Osteoblast (primary cell): ENCODE data around the gene CCDC159. TPM values are rescaled to one million over a fixed set of nuclear protein-coding genes. Genes with fewer than 3 reads are reported as not detected.
A peak's percentile ranks its signal among the peaks of the same experiment; 100 is the strongest.

ENCODE experiments used
- DNase-seq: peaks from one replicate; pipeline ENCODE4 v3.0.0; 2011; ENCODE audit warnings: low spot score, mixed read lengths; ENCODE audit not compliant: insufficient read length; ENCODE audit errors: missing footprints
- H2AFZ ChIP-seq: 2 replicates; pipeline ENCODE4 v1.6.0; 2011; ENCODE audit warnings: mild to moderate bottlenecking, low read length
- H3K27ac ChIP-seq: 2 replicates; pipeline ENCODE4 v1.5.1; 2011; ENCODE audit warnings: mild to moderate bottlenecking, low read depth, low read length, moderate library complexity
- H3K27me3 ChIP-seq: 2 replicates; pipeline ENCODE4 v1.6.0; 2012; ENCODE audit warnings: mild to moderate bottlenecking, control low read depth, inconsistent platforms, low read length, moderate library complexity; ENCODE audit not compliant: insufficient read depth
- H3K36me3 ChIP-seq: 2 replicates; pipeline ENCODE4 v1.5.1; 2011; ENCODE audit warnings: mild to moderate bottlenecking, low read length, control low read depth, moderate library complexity; ENCODE audit not compliant: insufficient read depth
- H3K4me1 ChIP-seq: 2 replicates; pipeline ENCODE4 v1.5.1; 2011; ENCODE audit warnings: mild to moderate bottlenecking, low read length, control low read depth, moderate library complexity; ENCODE audit not compliant: insufficient read depth
- H3K4me2 ChIP-seq: 2 replicates; pipeline ENCODE4 v1.6.0; 2011; ENCODE audit warnings: mild to moderate bottlenecking, low read length; ENCODE audit not compliant: insufficient read depth
- H3K4me3 ChIP-seq: fragments of 200-600 bp; sonication (generic); 3 replicates; pipeline ENCODE4 v1.5.1; 2012; ENCODE audit warnings: mild to moderate bottlenecking, low read length, inconsistent platforms; ENCODE audit not compliant: insufficient read depth
- H3K79me2 ChIP-seq: 2 replicates; pipeline ENCODE4 v1.6.0; 2012; ENCODE audit warnings: mild to moderate bottlenecking, low read length, control low read depth, inconsistent platforms; ENCODE audit not compliant: insufficient read depth
- H3K9me3 ChIP-seq: 2 replicates; pipeline ENCODE4 v1.5.1; 2011; ENCODE audit warnings: low read depth, low read length, control low read depth
- H4K20me1 ChIP-seq: 2 replicates; pipeline ENCODE4 v1.6.0; 2012; ENCODE audit warnings: mild to moderate bottlenecking, low read length, control low read depth; ENCODE audit not compliant: insufficient read depth
- total RNA-seq: library from RNA; depleted of rRNA; stranded (reverse); fragments of >200 nt; gene quantifications from 2 replicates; pipeline ENCODE4 v1.2.3, GENCODE V29; 2012
- TF ChIP-seq, protein P1 (sequence below): IDR thresholded peaks from 2 replicates; pipeline ENCODE4 v1.5.1; 2011; ENCODE audit warnings: mild to moderate bottlenecking, low read depth, low read length, moderate library complexity; ENCODE audit errors: extremely low read depth

Gene CCDC159
- total RNA-seq, 1 donor: 4.0 TPM

DNA sequence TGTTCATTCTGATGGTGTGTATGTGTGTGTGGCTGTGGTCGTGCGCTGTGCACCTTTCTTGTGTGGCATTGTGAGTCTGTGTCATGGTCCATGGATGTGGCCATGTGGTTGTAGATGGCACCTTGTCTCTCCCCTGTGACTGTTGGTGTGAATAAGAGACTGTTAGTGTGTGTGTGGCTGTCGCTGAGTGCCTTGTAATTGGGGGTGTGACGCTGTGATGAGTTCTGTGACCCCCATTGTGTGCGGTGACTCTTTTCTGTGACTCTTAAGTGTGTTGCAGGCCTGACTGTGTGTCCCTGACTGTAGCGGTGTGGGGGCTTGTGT lies 9.7 kb downstream of the CCDC159 start:
- peaks cover 11% of the 10 kb centered on the region for H3K79me2 ChIP-seq
- H3K4me1 ChIP-seq: peaks cover 10% of the 10 kb centered on the region
- peak; percentile 81 for DNase-seq
- H3K9me3 ChIP-seq: no peaks in the 10 kb centered on the region
- H3K36me3 ChIP-seq: peaks cover 19% of the 10 kb centered on the region
- no peak overlapping the region for H2AFZ ChIP-seq
- TF ChIP-seq, protein P1, sequence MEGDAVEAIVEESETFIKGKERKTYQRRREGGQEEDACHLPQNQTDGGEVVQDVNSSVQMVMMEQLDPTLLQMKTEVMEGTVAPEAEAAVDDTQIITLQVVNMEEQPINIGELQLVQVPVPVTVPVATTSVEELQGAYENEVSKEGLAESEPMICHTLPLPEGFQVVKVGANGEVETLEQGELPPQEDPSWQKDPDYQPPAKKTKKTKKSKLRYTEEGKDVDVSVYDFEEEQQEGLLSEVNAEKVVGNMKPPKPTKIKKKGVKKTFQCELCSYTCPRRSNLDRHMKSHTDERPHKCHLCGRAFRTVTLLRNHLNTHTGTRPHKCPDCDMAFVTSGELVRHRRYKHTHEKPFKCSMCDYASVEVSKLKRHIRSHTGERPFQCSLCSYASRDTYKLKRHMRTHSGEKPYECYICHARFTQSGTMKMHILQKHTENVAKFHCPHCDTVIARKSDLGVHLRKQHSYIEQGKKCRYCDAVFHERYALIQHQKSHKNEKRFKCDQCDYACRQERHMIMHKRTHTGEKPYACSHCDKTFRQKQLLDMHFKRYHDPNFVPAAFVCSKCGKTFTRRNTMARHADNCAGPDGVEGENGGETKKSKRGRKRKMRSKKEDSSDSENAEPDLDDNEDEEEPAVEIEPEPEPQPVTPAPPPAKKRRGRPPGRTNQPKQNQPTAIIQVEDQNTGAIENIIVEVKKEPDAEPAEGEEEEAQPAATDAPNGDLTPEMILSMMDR: no peak
- no peaks in the 10 kb centered on the region for H3K27me3 ChIP-seq
- H3K4me3 ChIP-seq: peak overlapping the region; percentile 74
- peak overlapping the region; percentile 92 for H3K4me2 ChIP-seq
- peaks cover 27% of the 10 kb centered on the region for H4K20me1 ChIP-seq
- no peak overlapping the region for H3K27ac ChIP-seq

DNA sequence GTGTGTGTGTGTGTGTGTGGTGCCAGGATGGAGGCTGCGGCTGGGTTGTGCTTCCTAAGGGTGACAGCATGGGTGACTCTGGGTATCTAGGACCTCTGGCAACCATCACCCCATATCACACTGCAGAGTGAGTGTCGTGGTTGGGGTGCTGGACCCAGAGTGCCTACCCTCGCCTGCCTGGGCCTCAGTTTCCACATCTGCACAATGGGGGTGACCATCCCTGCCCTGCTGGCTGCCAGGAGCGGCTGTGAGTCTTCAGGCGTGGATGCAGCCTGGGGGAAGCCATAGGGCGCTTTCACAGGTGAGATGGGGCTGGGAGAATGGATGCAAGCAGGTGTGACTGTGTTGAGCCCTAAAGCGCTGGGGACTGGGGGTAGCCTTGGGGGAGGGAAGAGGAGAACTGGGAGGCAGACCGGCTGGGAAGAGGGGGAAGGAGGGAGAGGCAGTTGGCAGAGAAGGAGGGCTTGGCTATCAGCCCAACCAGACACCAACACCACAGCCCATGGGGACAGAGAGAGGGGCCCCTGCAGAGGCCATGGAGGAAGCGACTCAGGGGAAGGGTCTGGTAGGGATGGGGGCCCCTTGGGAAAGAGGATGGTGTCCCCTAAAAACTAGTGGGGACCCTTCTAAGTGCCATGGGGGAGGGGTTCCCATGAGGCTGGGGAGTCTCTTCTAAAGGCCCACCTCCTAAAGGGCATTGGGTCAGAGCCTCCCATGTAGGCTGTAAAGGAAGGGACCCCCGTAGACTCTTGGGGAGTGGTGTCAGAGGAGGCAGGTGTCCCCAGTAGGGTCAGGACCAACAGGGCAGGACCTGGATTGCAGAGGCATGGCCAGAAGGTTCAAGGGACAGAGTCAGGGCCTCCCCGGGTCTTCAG lies 10.6 kb downstream of the CCDC159 start:
- Histone ChIP-seq H3K4me3 (peak overlapping the region; percentile 74), H2AFZ (no peak overlapping the region), H3K27me3 (no peaks in the 10 kb centered on the region), H3K4me2 (peak overlapping the region; percentile 92), H3K79me2 (peaks cover 11% of the 10 kb centered on the region), H3K4me1 (peaks cover 10% of the 10 kb centered on the region), H3K27ac (no peak overlapping the region), H3K9me3 (no peaks in the 10 kb centered on the region), H4K20me1 (peaks cover 27% of the 10 kb centered on the region), H3K36me3 (peaks cover 27% of the 10 kb centered on the region)
- DNase-seq: peak; percentile 92
- TF ChIP-seq, protein P1: no peak

DNA sequence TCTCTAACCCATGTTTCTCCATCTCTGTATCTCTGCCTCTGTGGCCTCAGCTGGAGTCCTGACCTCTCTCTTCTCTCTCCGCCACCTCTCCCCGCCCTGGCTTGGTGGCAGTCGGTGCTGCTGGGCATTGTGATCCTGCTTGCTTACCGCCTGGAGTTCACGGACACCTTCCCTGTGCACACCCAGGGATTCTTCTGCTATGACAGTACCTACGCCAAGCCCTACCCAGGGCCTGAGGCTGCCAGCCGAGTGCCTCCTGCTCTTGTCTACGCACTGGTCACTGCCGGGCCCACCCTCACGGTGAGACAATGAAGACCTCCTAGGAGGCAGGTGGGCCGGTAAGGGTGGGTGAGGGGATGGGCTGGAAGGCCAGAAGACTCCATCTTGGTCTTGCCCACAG lies 13.1 kb downstream of the CCDC159 start:
- peaks cover 35% of the 10 kb centered on the region for H3K36me3 ChIP-seq
- peaks cover 11% of the 10 kb centered on the region for H3K79me2 ChIP-seq
- no peaks in the 10 kb centered on the region for H3K27me3 ChIP-seq
- TF ChIP-seq, protein P1: no peak
- peaks cover 27% of the 10 kb centered on the region for H4K20me1 ChIP-seq
- no peaks in the 10 kb centered on the region for H3K9me3 ChIP-seq
- no peak overlapping the region for H3K4me3 ChIP-seq
- H3K4me1 ChIP-seq: peaks cover 10% of the 10 kb centered on the region
- DNase-seq: peak; percentile 58
- H2AFZ ChIP-seq: no peak overlapping the region
- H3K4me2 ChIP-seq: no peak overlapping the region
- no peak overlapping the region for H3K27ac ChIP-seq

DNA sequence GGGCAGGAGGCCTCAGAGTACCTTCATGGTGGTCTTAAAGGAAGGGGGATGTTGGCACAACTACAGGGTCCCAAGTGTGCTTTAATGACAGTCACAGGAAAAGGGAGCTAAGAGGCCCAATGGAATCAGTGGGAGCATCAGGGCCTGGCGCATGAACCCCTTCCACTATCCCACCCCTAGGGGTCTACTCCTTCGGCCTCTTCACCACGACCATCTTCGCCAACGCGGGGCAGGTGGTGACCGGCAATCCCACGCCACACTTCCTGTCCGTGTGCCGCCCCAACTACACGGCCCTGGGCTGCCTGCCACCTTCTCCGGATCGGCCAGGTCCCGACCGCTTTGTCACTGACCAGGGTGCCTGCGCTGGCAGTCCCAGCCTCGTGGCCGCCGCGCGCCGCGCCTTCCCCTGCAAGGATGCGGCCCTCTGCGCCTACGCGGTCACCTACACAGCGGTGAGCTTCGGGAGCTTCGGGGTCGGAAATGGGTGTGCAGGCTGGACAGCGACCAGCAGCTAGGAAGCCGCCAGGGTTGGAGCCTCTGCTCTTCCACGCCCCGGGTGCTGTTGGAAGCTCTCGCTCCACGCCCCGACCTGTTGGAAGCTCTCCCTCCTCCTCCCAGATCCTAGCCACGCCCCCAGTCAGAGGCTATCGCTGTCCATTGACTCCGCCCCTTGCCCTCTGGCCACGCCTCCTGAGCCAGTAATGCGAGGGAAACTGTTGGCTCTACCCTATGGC lies 14.9 kb downstream of the CCDC159 start:
- no peaks in the 10 kb centered on the region for H3K27me3 ChIP-seq
- no peak overlapping the region for H3K4me2 ChIP-seq
- H3K4me1 ChIP-seq: peaks cover 4% of the 10 kb centered on the region
- no peak overlapping the region for H3K4me3 ChIP-seq
- no peak overlapping the region for H2AFZ ChIP-seq
- no peak overlapping the region for H3K27ac ChIP-seq
- H4K20me1 ChIP-seq: peaks cover 26% of the 10 kb centered on the region
- no peaks in the 10 kb centered on the region for H3K9me3 ChIP-seq
- H3K79me2 ChIP-seq: peaks cover 4% of the 10 kb centered on the region
- peaks cover 44% of the 10 kb centered on the region for H3K36me3 ChIP-seq
- peak; percentile 57 for DNase-seq
- TF ChIP-seq, protein P1: no peak
